Measurements from ENCODE around the gene TYK2.
"Not testable (repeated sequence)": the region's sequence is repeated elsewhere in the genome, so short reads cannot be mapped to it uniquely, and the experiment has no call there.

TYK2 gene

GRCh38 chr19:10380313-10381102 lies at the start of gene TYK2:
Gene TYK2 (minus strand): TSS chr19:10380572. CDS start chr19:10378406, 2,166 bp downstream.
- DNase-seq, result peak; percentile 92 to 97

- no peak for DNase-seq
These were observed 48.6 kb upstream of the TYK2 start for GRCh38 chr19:10428996-10429381.

- no peak for DNase-seq
These were observed 46.8 kb upstream of the TYK2 start for GRCh38 chr19:10427169-10427568.

GRCh38 chr19:10424011-10424637 lies 43.8 kb upstream of the TYK2 start:
- DNase-seq, result peak; percentile 20 to 36

GRCh38 chr19:10422846-10423245 lies 42.5 kb upstream of the TYK2 start:
- no peak for DNase-seq

GRCh38 chr19:10422046-10422461 lies 41.7 kb upstream of the TYK2 start:
- DNase-seq, result no peak

- DNase-seq, result no peak
These were observed 41.1 kb upstream of the TYK2 start for GRCh38 chr19:10421240-10422045.

- DNase-seq, result no peak
These were observed 40.3 kb upstream of the TYK2 start, which contains the start of gene PDE4A for GRCh38 chr19:10420444-10421239. Gene PDE4A (plus strand): TSS chr19:10420538. CDS start chr19:10420765, 227 bp downstream.

- no peak for DNase-seq
These were observed 39.5 kb upstream of the TYK2 start for GRCh38 chr19:10419646-10420443.

GRCh38 chr19:10419200-10419645 lies 38.9 kb upstream of the TYK2 start:
- DNase-seq, result no peak

GRCh38 chr19:10418485-10419199 lies 38.3 kb upstream of the TYK2 start:
- no peak for DNase-seq

GRCh38 chr19:10418235-10418484 lies 37.8 kb upstream of the TYK2 start:
- no peak for DNase-seq

- no peak for DNase-seq
These were observed 37.3 kb upstream of the TYK2 start for GRCh38 chr19:10417541-10418234.

- DNase-seq, result peak; percentile 70
These were observed 36.2 kb upstream of the TYK2 start for GRCh38 chr19:10416380-10417257.

GRCh38 chr19:10416083-10416379 lies 35.7 kb upstream of the TYK2 start:
- DNase-seq, result no peak

- DNase-seq, result no peak
These were observed 32.0 kb upstream of the TYK2 start for GRCh38 chr19:10412257-10412977.

- DNase-seq, result not testable (repeated sequence)
These were observed 30.9 kb upstream of the TYK2 start for GRCh38 chr19:10411224-10411623.

- DNase-seq, result peak; percentile 25 to 26
These were observed 28.3 kb upstream of the TYK2 start for GRCh38 chr19:10408511-10409283.
